HG03571 (cell line): ENCODE data around the gene LTBP3.

Source experiments
- ATAC-seq: cut with Tn5 transposase; IDR thresholded peaks from one replicate; pipeline ENCODE4 v1.9.1; 2021; ENCODE audit not compliant: unreplicated experiment

Gene LTBP3

DNA sequence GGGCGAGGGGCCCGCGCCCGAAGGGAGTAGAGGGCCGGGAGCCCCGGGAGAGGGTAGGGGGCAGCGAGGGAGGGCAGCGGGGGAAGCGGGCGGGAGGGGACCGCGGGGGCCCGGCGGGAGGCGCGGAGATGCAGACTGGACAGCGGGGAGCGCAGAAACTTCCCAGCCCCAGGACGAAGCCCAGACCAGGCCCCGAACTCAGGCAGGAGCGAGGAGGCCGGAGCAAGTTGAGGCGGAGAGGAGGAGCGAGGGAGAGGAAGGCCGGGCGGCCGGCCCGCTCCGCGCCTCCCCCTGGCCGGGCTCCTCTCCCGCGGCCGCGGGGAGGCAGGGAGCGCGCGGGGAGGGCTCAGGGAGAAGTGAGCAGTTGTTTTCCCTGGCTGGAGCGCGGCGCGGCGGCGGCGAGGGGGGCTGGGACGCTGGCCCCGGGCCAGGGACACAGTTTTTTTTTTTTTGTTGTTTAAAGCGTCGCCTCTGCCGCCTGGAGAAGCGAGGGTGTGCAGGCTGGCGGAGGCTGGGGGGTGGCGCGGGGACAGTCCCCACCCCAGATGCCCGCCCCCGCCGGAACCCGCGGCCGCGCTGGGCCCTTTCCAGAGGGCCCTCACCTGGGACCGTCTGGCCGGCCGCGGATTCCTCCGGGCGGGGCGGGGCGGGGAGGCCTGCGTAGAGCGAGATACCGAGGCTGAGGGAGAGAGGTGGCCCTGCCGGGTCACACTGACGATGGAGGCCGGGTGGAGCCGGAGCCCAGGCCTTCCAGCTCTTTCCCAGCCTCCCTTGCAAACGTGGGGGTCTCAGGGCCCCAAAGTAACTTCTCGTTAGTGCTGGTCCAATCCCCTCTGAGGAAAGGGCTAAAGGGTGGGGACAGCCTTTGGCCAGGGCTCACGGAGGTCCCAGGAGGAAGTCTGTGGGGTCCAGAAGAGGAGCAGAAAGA, at the start of gene LTBP3:
Gene LTBP3 (minus strand): TSS at position 358 of the 928 bp plus-strand sequence. CDS start 400 bp downstream, outside the sequence.
- ATAC-seq: no peak

DNA sequence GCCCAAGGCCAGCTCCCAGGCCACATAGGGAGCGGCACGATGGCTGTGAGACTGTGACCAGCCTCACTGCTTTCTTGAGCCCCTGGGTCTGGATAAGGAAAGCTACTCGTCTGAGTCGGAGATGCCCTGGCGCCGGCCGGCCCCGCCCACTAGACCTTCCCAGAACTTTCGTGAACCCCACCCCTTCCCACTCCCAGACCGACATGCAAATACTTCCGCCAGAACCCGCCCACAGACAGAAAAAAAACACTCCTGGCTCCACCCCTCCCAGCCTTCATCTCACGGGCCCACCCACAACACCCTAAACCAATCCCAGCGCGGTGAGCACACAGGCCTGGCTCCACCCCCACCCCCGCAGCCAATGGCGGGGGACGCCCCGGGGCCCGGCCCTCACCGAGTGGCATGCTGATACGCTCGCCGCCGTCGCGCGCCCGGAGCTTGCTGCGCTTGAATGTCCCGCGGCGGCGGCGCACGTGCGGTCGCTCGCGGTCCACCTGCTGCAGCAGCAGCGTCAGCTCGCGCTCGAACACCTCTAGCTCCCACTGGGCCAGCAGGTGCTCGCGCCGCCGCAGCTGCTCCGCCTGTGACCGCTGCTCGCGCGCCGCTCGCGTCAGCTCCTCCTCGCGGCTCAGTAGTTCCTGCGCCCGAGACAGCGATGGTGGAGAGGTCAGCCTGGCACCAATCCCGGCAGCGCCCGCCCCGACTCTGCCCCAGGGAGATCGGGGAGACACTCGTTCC, 48.9 kb upstream of the LTBP3 start:
- no peak for ATAC-seq

DNA sequence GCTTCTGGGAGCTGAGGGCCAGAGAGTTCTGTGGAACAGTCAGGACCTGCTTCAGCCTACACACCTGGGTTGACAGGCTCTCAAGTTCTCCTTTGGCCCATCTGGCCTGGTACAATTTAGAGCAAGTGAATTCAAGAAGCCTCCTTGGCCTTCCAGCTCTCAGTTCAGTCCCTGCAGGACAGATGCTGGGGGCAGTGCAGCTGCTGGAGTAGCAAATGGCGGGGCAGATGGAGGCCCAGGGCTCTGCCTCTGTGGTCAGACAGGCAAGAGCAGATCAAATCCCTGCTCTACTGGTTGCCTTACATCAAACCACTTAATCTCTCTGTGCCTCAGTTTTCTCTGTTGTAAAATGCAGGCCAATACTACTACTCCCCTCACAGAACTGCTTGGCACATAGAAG, 46.1 kb upstream of the LTBP3 start:
- no peak for ATAC-seq

DNA sequence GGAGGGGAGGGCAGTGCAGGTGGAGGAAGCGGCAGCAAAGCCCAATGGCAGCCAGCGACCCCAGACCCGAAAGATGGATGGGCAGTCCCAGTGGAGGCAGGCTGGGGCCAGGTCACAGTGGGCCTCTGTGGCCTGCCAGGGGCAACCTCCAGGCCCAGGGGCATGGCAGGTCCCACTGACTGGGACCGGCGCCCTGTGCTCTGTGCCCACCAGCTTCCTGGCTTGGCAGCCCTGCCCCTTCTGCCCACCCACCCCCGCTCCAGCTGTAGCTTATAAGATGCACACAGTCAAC, 41.7 kb upstream of the LTBP3 start:
- no peak for ATAC-seq

DNA sequence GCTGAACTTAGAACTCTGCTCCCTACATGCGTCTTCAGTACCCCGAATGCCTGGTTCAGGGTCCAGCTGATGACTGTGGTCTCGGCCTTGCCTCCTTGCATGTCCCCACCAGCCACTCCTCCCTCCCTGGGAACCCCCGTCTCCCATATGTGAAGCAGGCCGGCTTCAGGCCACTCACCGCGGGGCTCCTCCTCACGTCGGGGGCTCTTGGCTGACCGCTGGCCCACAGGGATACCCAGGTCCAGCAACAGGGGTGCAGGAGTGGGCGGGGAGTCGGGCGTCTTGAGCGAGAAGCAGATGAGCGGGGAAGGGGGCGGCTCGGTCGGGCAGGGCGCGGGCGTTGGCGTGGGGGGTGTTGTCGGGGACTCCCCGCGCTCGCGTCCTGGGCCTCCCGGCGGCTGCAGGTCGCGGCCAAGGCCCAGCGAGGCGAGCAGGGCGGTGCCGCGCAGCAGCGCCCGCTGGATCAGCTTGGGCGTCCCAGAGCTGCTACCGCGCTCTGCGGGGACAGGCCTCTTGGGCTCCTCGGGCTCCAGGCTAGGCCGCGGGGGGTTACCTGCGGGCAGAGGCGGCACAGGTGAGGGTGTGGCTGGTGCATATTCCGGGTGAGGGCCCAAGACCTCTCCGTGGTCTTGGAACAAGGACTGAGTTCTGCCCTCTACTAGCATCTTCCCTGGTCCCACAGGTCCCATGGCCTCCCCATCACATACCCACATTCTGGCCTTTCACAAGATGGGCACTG, 41.2 kb upstream of the LTBP3 start:
- ATAC-seq: no peak

DNA sequence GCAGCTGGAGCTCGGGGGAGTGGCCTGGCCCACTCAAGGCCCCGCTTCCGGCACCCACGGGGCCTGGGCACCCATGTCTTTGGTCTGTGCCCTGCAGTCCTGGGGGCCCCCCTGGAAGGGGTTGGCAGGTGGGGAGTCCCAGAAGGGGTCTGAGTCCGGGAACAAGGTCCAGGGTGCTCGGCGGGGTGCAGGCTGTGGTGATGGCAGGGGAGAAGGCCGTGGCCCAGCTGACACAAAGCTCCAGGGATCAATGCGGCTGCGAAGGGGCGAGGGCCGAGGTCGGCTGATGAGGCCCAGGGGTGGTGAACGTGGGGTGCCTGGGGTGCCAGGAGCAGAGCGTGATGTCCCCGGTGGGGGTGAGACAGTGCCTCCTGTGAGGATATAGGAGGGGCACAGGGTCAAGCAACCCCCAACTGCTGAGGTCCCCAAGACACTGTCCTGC, 40.1 kb upstream of the LTBP3 start:
- no peak for ATAC-seq

DNA sequence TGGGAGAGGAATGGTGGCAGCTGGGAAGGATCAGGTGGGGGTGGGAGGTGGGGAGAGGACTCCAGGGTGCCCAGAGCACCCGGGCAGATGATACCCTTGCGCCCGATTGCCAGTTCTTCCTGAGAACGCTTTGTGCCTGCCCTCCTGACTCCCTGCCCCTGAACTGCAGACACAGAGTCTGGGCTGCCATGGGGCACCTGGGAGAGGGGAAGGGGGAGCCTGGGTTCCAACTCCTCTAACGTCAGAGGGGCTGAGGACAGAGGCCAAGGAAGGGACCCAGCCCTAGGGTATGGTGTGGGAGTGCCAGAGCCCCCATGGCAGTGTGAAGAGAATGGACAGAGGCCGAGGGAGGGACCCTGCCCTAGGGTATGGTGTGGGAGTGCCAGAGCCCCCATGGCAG, 38.4 kb upstream of the LTBP3 start:
- no peak for ATAC-seq

DNA sequence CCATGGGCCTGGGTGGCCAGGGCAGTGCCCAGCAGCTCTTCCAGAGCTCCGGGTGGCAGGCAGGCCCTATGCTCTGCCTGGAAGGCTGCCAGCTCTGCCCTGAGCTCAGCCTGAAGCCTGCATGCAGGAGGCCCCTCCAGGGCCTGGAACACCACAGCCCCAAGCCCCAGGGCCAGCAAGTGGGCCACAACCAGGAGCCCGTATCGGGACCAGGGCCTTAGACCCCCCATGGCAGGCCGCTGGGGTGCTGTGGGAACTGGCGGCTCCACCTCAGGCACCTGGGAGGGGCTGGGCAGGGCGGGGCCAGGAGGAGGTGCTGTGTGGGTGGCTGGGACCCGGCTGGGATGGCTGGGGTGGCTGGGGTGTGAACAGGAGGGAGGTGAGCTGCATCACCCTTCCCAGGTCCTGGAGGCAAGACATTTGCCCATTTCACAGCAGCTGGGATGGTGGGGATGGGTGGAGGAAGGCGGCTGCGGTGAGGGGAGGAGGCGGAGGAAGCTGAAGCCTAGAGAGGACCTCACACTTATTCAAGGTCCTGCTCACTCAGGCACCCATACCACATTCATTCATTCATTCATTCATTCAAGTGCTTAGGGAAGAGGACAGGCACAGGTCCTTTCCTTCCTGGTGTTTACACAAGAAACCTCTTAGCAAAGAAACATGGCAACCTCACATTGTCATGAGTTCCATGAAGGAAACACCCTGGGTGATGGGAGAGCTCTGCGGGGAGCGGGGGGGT, 37.6 kb upstream of the LTBP3 start, which contains the start of gene KCNK7:
Gene KCNK7 (minus strand): TSS at position 258 of the 739 bp plus-strand sequence. CDS start 28 bp downstream, at position 230.
- ATAC-seq: no peak

DNA sequence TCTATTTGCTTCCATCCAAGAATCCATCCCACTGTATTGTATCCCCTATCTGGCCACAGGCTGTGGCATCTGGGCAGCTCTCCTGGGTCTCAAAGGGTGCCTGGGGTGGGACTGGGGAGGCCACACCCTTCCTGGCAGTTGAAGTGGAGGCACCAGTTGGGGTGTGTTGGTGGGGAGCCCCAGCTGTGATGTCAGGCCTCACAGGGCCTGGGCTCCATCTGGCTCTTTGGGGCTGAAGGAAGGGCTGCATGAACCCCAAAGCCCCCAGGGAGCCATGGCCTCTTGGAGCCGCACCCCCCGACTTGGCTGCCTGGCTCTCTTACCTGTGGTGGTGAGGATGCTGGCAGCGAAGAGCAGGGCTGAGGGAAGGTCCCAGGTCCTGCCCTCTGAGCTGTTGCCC, 37.0 kb upstream of the LTBP3 start:
- no peak for ATAC-seq

DNA sequence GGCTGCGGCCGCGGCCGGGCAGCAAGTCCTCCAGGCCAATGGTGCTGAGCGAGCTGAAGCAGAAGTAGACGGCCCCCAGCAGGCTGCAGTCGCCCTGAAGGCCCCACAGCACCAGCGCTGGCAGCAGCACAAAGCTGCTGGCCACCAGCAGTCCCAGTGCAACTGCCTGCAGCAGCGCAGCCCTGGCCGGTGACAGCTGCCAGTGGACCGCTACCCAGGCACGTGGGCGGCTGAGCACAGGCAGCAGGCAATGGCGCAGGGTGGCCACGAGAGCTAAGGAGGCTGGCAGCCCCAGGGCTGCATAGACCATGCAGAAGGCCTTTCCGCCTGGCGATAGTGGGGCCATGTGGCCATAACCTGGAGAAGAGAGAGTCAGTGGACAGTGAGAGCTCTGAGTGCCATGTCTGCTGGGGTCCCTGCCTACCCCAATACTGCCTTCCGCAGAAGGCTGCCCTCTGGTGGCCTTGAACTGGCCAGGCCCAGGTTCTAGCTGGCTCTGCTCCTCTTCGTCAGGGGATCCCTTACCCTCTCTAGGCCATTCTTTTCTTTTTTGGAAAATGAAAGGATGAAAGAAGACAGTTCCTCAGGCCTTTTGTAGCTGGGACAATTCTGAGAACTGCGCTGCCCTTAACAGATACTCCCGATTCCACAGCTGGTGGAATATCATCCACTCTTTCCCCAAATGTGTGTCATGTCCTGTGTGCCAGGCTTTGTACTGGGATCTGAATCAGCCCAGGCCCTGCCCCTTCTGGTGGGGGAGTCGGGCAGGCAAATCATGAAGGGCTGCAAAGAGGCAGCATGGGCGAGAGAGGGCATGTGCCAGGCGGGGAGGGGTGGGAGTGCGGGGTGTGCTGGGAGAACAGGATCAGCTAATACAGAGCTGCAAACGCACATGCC, 35.6 kb upstream of the LTBP3 start:
- no peak for ATAC-seq

DNA sequence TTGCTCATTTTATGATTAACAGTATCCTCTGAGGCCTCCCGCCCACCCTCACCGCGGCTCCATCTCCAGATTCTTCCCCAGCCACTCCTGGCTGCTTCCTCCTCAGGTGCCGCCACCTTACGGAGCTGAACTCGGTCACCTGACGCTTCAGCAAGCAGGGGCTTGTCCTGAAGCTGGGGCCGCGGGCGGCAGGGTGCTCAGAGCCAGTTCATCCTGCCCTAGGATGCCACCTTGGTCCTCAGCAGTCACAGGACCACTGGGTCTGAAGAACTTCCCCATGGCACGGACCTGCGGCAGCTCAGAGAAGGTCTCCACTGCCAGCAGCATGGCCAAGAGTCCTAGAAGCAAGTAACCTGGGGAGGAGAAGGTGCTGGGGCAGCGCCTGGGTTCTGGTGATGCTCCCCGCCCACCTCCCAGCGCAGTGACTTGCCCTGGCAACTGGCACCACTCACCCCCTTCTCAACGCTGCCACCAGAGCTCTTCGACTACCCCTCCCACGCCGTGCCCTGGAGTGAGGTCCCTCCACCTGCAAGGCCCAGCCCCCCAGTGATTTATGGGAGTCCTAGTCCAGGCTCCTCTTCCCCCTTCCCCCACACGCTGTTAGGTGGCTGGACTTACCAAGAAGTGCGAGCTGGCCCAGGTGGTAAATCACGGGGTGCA, 34.8 kb upstream of the LTBP3 start:
- ATAC-seq: no peak

DNA sequence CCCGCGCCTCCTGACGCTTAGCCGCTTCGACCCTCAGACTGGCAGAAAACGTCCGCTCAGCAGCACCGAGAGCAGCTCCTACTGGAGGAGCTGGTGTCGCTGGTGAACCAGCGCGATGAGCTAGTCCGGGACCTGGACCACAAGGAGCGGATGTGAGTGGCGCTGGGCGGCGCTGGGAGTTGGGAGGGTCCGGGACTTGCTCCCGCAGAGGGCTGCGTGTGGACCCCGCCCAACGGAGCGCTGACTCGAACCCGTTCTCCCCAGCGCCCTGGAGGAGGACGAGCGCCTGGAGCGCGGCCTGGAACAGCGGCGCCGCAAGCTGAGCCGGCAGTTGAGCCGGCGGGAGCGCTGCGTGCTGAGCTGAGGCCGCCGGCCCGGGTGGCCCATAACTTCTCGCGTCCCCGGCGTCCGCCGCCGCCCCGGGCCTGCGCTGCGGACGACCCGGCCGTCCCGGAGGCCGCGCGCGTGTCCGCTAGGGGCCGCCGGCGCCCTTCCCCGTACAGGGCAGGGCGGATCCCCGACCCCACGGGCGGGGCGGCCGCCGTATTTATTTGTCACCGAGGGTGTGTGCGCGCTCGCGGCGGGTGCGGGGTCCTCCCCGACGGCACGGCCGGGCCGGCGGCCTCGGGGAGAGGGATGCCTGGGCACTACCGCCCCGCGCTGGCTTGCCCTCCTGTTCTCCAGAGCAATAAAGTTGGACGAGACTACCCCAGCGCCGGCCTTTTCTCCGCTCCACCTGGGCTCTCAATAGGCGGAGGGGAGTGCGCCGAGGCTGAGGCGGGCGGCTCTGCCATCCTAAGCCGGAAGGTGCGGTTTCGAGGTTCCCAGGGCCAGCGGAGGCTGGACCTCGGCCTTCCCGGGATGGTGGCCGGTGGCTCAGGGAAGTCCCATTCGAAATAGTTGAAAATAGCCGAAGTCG, 34.0 kb upstream of the LTBP3 start:
- ATAC-seq: no peak

DNA sequence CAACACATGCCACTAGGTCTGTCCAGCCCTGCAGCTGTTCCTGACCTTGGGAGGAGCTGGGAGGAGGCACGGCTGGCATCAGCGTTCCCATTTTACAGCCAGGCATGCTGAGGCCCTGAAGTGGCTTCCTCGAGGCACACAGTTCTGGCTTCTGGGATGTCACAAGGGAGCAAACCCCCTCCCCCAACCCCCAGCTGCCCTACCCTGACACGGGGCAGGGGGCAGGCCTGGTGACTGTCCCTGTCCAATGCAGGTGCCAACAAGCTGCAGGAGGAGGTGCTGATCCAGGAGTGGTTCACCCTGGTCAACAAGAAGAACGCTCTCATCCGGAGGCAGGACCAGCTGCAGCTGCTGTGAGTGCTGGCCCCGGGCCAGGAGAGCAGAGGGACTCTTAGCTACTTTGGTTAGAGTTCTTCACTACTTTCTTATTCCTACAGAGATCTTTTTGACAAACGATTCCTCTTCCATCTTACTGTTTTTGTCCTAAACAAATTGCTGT, 32.1 kb upstream of the LTBP3 start:
- no peak for ATAC-seq

DNA sequence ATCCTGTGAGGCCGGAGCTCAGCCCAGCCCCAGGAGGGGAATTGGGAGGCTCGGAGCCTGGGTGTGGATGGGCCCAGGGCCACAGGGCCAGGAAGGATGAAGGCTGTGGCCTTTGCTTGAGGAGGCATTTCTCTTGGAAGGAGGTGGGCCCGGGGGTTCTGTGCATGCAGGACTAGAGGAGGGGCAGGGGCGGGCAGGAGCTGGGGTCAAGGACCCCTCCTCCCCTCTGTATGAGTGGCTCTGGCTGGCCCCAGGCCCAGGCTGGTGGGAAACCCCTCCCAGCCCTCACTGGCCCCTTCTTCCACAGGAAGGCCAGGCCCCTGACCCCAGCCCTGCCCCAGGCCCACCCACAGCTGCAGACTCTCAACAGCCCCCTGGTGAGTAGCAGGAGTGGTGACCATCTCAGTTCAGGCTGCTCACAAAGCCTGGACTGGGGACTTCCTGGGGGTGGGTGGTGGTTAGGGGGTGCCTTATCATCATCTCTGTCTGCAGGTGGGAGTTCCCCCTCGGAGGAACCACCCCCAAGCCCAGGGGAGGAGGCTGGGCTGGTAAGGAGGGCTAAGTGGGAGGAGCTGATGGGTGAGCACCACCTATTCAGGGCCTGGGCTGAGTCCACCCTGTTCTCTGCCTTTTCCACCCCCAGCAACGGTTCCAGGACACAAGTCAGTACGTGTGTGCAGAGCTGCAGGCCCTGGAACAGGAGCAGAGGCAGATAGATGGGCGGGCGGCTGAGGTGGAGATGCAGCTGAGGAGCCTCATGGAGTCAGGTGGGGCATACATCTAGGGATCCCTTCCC, 31.5 kb upstream of the LTBP3 start:
- ATAC-seq: no peak

DNA sequence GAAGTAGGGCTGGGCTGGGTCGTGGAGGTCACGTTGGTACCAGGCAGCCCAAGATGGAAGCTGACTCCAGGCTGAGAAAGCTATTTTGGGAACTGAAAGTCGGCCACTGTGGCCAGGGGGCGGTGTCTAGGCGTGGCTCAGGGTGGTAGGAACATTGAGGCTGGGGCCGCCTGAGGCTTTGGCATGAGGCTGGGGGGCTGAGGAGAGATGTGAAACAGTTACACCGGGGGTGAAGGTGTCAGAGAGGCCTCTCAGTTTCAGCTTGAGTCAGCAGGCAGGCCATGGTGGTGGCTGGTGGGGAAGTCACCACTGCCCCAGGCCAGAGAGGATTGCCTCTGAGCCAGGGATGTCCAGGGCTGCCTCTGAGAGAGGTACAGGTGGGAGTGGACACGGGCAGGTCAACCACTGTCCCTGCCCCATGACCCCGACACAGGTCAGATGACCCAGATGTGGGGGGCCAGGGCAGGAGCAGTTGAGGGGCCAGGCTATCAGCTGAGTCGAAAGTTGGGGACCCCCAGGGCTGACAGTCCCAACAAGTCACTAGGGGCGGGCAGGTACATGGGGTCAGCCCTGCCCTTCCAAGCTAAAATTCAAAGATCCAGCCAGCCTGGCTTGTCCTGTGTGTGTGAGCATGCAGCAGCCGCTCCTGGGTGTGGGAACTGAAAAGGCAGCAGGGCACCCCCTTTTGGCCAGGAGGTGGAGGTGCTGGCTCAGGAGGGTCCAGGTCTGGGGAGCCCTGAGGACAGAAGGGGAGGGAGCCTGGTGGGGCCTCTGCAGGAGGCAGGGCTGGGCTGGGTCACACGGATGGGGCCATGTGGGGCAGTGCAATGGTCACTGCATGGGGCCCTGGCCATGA, 30.3 kb upstream of the LTBP3 start:
- ATAC-seq: peak; percentile 69

DNA sequence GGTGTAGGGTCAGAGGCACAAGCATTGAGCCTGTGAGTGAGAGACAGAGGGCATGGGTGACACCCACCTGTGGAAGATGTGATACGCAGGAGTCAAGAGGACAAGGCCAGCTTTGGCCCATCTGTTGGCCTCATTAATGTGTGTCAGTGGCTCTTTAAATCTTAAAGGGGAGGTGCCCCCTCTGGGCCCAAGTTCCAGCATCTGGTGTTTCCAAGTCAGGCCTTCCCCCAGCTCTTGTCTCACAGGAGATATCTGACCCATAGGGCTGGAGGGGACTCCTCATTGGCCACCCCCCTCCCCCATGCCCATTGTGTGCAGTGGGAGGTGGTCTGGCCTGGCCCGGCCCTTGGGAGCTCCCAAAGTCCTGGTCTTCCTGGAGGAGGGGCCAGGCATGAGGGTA, 28.5 kb upstream of the LTBP3 start:
- no peak for ATAC-seq
